GM19463 (cell line): ENCODE measurements around the gene MAP4K2.
A peak's percentile ranks its signal among the peaks of the same experiment; 100 is the strongest.
"Not testable (repeated sequence)": the region's sequence is repeated elsewhere in the genome, so short reads cannot be mapped to it uniquely, and the experiment has no call there.

Experiments
- ATAC-seq: cut with Tn5 transposase; IDR thresholded peaks from one replicate; pipeline ENCODE4 v1.9.1; 2021; ENCODE audit warnings: mild to moderate bottlenecking, moderate library complexity; ENCODE audit not compliant: unreplicated experiment

Gene MAP4K2

GRCh38 chr11:64803158-64803845 lies at the start of gene MAP4K2:
MAP4K2 (minus strand) TSS chr11:64803214; CDS start chr11:64803149, 65 bp downstream.
- peak; percentile 68 for ATAC-seq

DNA sequence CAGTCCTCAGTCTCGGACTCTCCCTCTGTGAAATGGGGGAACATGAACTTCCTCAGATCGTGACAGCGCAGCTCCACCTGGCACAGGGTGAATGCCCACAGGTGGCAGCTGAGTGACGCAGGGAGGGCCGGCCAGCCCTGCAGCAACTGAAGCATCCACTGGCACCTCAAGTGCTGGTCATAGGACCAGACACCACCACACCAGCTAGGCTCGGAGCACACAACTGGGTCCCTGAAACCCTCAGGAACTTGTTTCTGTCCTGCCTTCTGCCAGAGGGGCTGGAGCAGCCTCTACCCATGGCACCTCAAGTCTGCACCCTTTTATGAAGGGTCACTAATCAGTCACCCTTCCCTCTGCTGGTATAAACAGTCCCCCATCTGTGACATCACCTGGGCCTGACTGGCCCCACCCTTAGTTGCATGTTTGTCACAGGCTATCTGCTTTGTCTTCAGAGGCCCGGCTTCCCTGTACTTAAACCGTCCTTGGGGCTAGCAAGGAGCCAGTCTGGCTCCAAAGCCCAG lies 48.9 kb upstream of the MAP4K2 start:
- ATAC-seq: no peak

GRCh38 chr11:64850979-64851567 lies 48.1 kb upstream of the MAP4K2 start:
- ATAC-seq: peak; percentile 66

DNA sequence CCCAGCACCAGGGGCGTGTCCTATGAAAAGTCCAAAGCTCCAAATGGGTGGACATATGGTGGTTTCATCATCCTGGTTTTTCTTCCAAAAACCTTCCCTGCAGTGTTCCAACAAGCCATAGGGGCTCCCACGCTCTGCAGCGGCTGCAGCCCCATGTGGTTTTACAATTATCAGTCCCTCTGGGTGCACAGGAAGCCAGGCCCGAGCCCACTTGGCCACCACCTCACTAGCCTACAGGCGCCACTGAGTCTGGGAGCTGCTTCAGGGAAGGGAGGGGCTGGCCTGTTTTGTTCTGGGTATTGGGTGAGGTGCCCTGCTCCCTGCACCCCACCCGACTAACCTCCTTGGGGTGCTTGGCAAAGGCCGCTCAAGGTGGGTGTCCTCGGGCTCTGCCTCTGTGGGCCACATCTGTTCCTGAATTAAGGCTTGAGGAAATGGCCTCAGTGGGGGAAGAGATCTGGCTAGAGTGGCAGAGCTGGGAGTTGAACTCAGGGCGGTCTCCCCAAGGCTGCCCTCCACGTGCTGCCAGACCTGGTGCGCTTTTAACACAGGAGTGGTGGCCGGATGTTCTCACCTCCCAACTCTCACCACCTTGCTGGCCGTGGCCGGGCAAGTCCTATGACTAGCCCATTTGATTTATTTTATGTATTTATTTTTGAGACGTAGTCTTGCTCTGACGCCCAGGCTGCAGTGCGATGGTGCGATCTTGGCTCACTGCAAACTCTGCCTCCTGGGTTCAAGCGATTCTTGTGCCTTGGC lies 46.8 kb upstream of the MAP4K2 start:
- ATAC-seq: no peak

DNA sequence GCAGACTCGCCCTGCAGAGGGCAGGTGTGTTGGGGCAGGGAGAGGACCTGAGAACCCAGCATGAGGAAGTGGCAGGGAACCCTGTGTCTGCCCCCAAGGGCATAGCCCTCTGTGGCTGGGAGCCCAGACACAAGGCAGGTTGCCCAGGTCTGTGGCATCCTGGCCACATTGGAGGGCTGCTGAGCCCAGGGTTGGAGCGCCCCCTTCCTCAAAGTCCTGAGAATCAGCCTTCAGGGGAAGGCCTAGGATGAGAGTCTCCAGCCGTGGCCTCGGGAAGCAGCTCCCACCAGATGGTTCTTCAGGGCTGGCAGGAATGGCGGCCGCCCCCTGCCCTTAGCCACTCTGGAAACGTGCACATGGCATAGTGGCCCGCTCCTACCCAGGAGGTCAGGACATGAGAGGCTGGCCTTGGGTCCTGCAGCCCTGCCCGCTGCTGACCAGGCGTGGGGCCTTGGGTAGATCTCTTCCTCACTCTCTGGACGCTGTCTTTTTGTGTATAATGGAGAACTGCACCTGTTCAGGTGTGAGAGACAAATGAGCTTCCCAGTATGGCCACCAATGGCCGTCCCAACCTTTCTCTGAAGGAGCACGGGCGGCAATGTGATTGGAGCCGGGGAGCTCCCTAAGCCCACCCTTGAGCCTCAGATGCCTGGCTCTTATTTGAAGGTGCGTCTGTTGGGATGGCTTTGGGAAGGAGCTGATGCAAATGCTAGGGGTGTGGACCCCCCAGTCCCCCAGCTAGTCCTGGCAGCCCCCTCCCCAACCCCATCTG lies 46.0 kb upstream of the MAP4K2 start:
- ATAC-seq: no peak

GRCh38 chr11:64848214-64848825 lies 45.3 kb upstream of the MAP4K2 start:
- no peak for ATAC-seq

DNA sequence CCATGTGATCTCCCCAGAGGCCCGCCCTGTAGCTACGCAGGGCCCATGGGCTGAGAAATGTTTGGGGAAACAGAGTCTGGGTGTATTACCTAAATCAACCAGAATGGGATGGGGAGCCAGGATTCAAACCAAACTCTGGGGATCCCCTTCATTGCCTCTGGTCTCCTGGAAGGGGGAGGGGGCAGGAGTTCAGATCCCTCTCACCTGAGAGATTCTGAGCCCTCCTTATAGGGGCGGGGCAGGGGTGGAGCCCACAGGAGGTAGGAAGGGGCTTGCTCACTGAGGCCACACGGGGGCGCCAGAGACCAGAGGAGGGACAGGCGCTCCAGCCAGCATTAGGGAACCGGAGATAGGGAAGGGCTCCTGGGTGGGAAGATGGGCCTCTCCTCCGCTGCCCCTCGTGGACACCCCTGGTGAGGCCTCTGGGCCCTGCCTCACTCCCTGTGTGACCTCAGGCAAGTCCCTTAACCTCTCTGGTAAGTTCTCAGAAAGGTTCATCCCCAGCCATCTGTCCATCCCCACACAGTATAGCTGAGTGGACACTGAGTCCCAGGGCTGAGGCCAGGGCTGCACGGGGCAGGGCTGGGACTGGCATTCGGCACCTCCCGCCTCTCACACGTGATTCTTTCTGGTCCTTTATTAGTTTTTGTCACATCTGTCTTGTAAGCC lies 44.1 kb upstream of the MAP4K2 start:
- ATAC-seq: no peak

GRCh38 chr11:64845776-64846129 lies 42.7 kb upstream of the MAP4K2 start:
- not testable (repeated sequence) for ATAC-seq

- ATAC-seq: no peak
These were observed 42.2 kb upstream of the MAP4K2 start for GRCh38 chr11:64845129-64845775.

GRCh38 chr11:64844330-64845128 lies 41.5 kb upstream of the MAP4K2 start, which contains the start of gene CDC42BPG:
CDC42BPG (minus strand) TSS chr11:64844653; CDS start chr11:64844569, 84 bp downstream.
- ATAC-seq: peak; percentile 38

- ATAC-seq: no peak
These were observed 40.8 kb upstream of the MAP4K2 start for GRCh38 chr11:64843686-64844329.

- ATAC-seq: no peak
These were observed 40.1 kb upstream of the MAP4K2 start for GRCh38 chr11:64842851-64843685.

DNA sequence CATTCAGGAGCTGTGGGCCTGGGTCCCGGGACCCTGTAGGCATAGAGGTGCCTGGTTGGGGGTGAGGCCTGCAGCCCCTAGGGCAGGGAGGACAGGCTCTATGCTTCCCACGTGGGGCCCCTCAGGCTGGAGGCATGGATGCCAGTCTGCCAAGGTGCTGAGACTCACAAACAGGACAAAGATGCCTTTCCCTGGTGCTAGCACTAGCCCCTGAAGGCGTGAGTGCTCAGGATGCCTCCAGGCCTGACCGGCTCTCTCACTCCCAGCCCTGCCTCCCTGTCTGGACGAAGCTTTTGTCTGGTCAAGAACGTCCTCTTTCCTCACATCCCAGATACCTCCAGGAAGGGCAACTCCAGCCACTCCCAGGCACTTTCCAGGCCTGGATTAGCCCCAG lies 39.3 kb upstream of the MAP4K2 start:
- ATAC-seq: no peak

DNA sequence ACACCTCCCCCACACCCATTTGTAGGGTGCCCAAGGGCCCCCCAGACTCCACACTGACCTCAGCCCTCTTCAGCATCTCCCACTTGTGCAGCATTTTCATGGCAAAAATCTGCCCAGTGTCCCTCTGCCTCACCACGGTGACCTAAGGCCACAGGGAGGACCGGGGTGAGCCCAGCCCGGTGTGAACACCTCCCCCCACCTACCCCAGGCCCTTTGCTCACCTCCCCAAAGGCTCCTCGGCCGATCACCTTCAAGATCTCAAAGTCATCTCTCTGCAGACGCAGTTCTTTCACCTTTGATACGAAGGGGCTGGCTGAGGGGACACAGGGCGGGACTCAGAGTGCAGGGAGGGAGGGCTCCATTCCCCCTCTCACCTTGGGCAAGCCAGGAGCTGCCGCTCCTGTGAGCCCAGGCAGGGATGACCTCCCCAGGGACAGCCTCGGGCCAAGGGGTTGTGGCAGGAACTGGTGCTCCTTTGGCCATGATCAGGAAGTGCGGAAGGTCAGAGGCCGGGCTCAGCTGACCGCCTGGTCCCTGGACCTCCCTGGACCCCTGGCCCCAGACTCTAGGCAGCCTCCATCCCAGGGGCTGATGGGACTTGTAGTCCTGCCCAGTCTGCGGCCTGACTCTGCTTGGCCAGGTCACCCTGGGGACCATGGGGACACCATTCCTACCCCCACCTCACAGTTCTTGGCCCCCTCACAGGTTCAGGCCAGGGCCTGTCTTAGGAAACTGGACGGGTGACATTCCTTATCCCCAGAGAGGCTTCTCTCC lies 38.8 kb upstream of the MAP4K2 start:
- ATAC-seq: no peak

GRCh38 chr11:64839887-64840782 lies 37.1 kb upstream of the MAP4K2 start:
- no peak for ATAC-seq

GRCh38 chr11:64839335-64839734 lies 36.3 kb upstream of the MAP4K2 start:
- ATAC-seq: no peak
